SK-N-SH (cell line): ENCODE data around the gene ATXN7L3. TPM values are rescaled to one million over a fixed set of nuclear protein-coding genes. Genes with fewer than 3 reads are reported as not detected.
A peak's percentile ranks its signal among the peaks of the same experiment; 100 is the strongest.

ENCODE experiments used
- CHD2 ChIP-seq: fragments of 150-350 bp; IDR thresholded peaks from 2 replicates; pipeline ENCODE4 v1.6.1; 2018; ENCODE audit warnings: low read length; ENCODE audit not compliant: partially characterized antibody
- EP300 ChIP-seq, 2 experiments: IDR thresholded peaks; 2 replicates each; pipeline versions ENCODE4 v1.4.0 to v1.6.1; 2012; ENCODE audit warnings: borderline replicate concordance in 1 of 2, low read depth in 1 of 2, low read length in 1 of 2
- EZH2phosphoT487 ChIP-seq: fragments of 200-600 bp; sonication (generic); IDR thresholded peaks from 2 replicates; pipeline ENCODE4 v1.6.1; 2017; ENCODE audit warnings: low read depth, mixed run types, mild to moderate bottlenecking, antibody characterized with exemption, moderate library complexity, borderline replicate concordance
- FOXM1 ChIP-seq: IDR thresholded peaks from 2 replicates; pipeline ENCODE4 v1.4.0; 2012; ENCODE audit warnings: low read depth, mild to moderate bottlenecking
- GABPA ChIP-seq: IDR thresholded peaks from 2 replicates; pipeline ENCODE4 v1.4.0; 2012; ENCODE audit warnings: low read depth, mild to moderate bottlenecking
- GATA2 ChIP-seq: sonication (generic); formaldehyde crosslinking; IDR thresholded peaks from 2 replicates; pipeline ENCODE4 v1.5.0; 2020; ENCODE audit warnings: mild to moderate bottlenecking, missing genetic modification reagents
- MEF2A ChIP-seq: IDR thresholded peaks from 2 replicates; pipeline ENCODE4 v1.4.0; 2012; ENCODE audit warnings: low read depth, borderline replicate concordance
- MXI1 ChIP-seq: IDR thresholded peaks from 2 replicates; pipeline ENCODE4 v1.6.1; 2012; ENCODE audit warnings: mild to moderate bottlenecking, low read depth, low read length, improper control_type of control experiment
- NFIC ChIP-seq: IDR thresholded peaks from 2 replicates; pipeline ENCODE4 v1.4.0; 2012; ENCODE audit warnings: borderline replicate concordance
- NRF1 ChIP-seq: IDR thresholded peaks from 2 replicates; pipeline ENCODE4 v1.6.1; 2012; ENCODE audit warnings: low read depth, mild to moderate bottlenecking, low read length
- POLR2AphosphoS5 ChIP-seq: IDR thresholded peaks from 2 replicates; pipeline ENCODE4 v1.6.1; 2012; ENCODE audit warnings: low read depth, low read length
- RAD21 ChIP-seq: IDR thresholded peaks from 2 replicates; pipeline ENCODE4 v1.6.1; 2012; ENCODE audit warnings: mild to moderate bottlenecking, low read length
- RCOR1 ChIP-seq: fragments of 150-350 bp; IDR thresholded peaks from 2 replicates; pipeline ENCODE4 v1.6.1; 2017; ENCODE audit warnings: antibody characterized with exemption, low read length
- RFX5 ChIP-seq: IDR thresholded peaks from 2 replicates; pipeline ENCODE4 v1.6.1; 2012; ENCODE audit warnings: mild to moderate bottlenecking, improper control_type of control experiment, low read length
- RXRA ChIP-seq: IDR thresholded peaks from 2 replicates; pipeline ENCODE4 v1.4.0; 2012; ENCODE audit warnings: low read depth, mild to moderate bottlenecking, borderline replicate concordance
- SIN3A ChIP-seq: IDR thresholded peaks from 2 replicates; pipeline ENCODE4 v1.6.1; 2012; ENCODE audit warnings: low read depth, mild to moderate bottlenecking, low read length, moderate library complexity, borderline replicate concordance
- SMC3 ChIP-seq: IDR thresholded peaks from 2 replicates; pipeline ENCODE4 v1.6.1; 2012; ENCODE audit warnings: low read depth, low read length, improper control_type of control experiment
- TAF1 ChIP-seq: IDR thresholded peaks from 2 replicates; pipeline ENCODE4 v1.6.1; 2012; ENCODE audit warnings: low read depth, mild to moderate bottlenecking, low read length, moderate library complexity, borderline replicate concordance
- YY1 ChIP-seq: IDR thresholded peaks from 2 replicates; pipeline ENCODE4 v1.4.0; 2012; ENCODE audit warnings: low read depth, mild to moderate bottlenecking
- polyA plus RNA-seq, 3 experiments: library from polyadenylated mRNA; depleted of rRNA; stranded (reverse); fragments of >200 nt; gene quantifications; 2 replicates each; pipeline ENCODE4 v1.2.3, GENCODE V29; 2012
- TF ChIP-seq, protein P1 (sequence below): IDR thresholded peaks from 2 replicates; pipeline ENCODE4 v1.4.0; 2012; ENCODE audit warnings: low read depth, borderline replicate concordance
- TF ChIP-seq, protein P2 (sequence below): IDR thresholded peaks from 2 replicates; pipeline ENCODE4; 2012
- TF ChIP-seq, protein P3 (sequence below): fragments of 150-350 bp; IDR thresholded peaks from 2 replicates; pipeline ENCODE4 v1.6.1; 2017; ENCODE audit warnings: antibody characterized with exemption, low read length, low read depth, borderline replicate concordance
- TF ChIP-seq, protein P4 (sequence below): IDR thresholded peaks from 2 replicates; pipeline ENCODE4 v1.4.0; 2012; ENCODE audit warnings: low read depth, borderline replicate concordance
- TF ChIP-seq, protein P5 (sequence below): fragments of 150-350 bp; IDR thresholded peaks from 2 replicates; pipeline ENCODE4 v1.6.1; 2016; ENCODE audit warnings: mild to moderate bottlenecking, low read depth, low read length

ATXN7L3 gene
- polyA plus RNA-seq, 1 of the 3 experiments (the other 2 are of a cell fraction), result 47.7 TPM

DNA sequence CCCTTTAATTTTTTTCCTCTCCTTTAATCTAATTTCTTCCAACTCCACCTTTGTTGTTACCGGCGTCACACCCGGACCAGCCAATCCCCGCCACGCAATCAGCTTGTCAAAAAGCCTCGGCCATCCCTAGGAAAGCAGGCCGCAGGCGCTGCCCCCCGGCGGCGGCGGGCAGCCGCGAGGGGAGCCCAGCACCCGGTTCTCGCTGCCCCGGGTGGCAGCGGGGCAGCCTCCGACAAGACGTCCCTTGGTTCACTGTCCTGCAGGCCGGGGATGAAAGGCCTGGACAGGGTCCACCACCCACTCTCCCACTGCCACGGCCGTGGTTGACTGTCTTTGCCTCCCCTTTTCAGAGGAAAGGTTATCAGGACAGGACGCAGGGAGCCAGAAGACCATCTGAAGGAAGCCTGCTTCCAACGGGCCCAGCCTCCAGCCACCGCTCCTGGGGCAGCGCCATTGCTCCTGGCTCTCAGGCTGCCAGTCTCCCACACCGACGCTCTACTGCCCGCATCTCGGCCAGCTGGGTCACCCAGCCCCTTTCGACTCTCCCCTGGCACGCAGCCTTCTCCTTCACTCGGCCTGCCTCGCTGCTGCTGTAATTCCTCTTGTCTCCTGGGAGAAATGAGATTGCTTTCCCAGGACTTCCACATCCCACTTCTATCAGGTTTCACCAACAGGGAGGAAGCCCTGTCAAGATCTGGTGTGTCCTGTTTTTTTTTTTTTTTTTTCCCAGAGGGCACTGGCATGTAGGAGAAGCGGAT is 22.6 kb upstream of the ATXN7L3 start (continued):
- TF ChIP-seq, protein P1, sequence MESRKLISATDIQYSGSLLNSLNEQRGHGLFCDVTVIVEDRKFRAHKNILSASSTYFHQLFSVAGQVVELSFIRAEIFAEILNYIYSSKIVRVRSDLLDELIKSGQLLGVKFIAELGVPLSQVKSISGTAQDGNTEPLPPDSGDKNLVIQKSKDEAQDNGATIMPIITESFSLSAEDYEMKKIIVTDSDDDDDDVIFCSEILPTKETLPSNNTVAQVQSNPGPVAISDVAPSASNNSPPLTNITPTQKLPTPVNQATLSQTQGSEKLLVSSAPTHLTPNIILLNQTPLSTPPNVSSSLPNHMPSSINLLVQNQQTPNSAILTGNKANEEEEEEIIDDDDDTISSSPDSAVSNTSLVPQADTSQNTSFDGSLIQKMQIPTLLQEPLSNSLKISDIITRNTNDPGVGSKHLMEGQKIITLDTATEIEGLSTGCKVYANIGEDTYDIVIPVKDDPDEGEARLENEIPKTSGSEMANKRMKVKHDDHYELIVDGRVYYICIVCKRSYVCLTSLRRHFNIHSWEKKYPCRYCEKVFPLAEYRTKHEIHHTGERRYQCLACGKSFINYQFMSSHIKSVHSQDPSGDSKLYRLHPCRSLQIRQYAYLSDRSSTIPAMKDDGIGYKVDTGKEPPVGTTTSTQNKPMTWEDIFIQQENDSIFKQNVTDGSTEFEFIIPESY, result no peak
- TF ChIP-seq CHD2 (no peak), EP300 (IDR thresholded peaks at IDR 0.05; ENCODE audit: borderline replicate concordance in 1 of 2, low read depth in 1 of 2, low read length in 1 of 2) (no peak; a peak in 1 of 4 replicates), NRF1 (no peak), MEF2A (peak; percentile 10; the same call in 1 of the 2 replicates), SIN3A (no peak; the same call in 1 of the 2 replicates), NFIC (0 out of 2 replicates have a peak, but pooled peaks have one; percentile 22), RFX5 (peak; percentile 81), SMC3 (no peak), FOXM1 (no peak), GABPA (no peak), EZH2phosphoT487 (no peak), MXI1 (peak; percentile 19; the same call in 1 of the 2 replicates), YY1 (no peak; the same call in 1 of the 2 replicates), POLR2AphosphoS5 (peak; percentile 30; the same call in 1 of the 2 replicates), TAF1 (peak; percentile 47; the same call in 1 of the 2 replicates), GATA2 (no peak), RXRA (no peak), RCOR1 (no peak), RAD21 (peak; percentile 13; the same call in 1 of the 2 replicates)
- TF ChIP-seq, protein P2, sequence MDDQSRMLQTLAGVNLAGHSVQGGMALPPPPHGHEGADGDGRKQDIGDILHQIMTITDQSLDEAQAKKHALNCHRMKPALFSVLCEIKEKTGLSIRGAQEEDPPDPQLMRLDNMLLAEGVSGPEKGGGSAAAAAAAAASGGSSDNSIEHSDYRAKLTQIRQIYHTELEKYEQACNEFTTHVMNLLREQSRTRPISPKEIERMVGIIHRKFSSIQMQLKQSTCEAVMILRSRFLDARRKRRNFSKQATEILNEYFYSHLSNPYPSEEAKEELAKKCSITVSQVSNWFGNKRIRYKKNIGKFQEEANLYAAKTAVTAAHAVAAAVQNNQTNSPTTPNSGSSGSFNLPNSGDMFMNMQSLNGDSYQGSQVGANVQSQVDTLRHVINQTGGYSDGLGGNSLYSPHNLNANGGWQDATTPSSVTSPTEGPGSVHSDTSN, result no peak
- TF ChIP-seq, protein P3, sequence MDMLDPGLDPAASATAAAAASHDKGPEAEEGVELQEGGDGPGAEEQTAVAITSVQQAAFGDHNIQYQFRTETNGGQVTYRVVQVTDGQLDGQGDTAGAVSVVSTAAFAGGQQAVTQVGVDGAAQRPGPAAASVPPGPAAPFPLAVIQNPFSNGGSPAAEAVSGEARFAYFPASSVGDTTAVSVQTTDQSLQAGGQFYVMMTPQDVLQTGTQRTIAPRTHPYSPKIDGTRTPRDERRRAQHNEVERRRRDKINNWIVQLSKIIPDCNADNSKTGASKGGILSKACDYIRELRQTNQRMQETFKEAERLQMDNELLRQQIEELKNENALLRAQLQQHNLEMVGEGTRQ, result no peak
- TF ChIP-seq, protein P4, sequence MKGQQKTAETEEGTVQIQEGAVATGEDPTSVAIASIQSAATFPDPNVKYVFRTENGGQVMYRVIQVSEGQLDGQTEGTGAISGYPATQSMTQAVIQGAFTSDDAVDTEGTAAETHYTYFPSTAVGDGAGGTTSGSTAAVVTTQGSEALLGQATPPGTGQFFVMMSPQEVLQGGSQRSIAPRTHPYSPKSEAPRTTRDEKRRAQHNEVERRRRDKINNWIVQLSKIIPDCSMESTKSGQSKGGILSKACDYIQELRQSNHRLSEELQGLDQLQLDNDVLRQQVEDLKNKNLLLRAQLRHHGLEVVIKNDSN, result no peak
- TF ChIP-seq, protein P5, sequence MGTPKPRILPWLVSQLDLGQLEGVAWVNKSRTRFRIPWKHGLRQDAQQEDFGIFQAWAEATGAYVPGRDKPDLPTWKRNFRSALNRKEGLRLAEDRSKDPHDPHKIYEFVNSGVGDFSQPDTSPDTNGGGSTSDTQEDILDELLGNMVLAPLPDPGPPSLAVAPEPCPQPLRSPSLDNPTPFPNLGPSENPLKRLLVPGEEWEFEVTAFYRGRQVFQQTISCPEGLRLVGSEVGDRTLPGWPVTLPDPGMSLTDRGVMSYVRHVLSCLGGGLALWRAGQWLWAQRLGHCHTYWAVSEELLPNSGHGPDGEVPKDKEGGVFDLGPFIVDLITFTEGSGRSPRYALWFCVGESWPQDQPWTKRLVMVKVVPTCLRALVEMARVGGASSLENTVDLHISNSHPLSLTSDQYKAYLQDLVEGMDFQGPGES, result no peak
